ENCODE results near the gene SCAF4.
"Not testable (repeated sequence)": the region's sequence is repeated elsewhere in the genome, so short reads cannot be mapped to it uniquely, and the experiment has no call there.

SCAF4 gene

DNA sequence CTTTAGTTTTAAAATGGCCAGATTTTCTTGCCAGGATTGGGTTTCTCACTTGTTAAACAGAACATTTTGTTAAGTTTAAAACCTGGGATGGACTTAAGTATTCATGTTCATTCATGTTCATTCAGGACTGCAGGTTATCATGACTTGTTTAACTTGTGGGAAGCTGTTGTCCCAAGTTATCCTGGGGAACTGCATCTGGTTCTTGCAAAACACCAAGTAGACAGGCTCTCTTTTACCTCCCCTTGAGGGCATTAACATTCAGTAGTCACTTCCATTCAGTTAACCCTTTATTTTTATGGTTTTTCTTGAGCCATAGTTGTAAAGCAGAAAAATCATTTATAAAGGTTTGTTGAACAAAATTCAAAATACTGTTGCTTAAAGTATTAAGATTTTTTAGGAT is 64.3 kb downstream of the SCAF4 start:
- DNase-seq = no peak

DNA sequence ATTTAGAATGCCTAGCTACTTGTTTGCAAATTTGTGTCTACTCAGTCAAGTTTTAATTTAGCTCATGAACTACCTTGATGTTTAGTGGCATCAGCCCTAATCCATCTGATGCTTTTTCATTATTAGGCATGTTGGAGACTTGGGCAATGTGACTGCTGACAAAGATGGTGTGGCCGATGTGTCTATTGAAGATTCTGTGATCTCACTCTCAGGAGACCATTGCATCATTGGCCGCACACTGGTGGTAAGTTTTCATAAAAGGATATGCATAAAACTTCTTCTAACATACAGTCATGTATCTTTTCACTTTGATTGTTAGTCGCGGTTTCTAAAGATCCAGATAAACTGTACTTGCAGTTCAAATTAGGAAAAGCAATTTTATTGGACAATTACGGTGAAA is 64.8 kb downstream of the SCAF4 start:
- DNase-seq = no peak

DNA sequence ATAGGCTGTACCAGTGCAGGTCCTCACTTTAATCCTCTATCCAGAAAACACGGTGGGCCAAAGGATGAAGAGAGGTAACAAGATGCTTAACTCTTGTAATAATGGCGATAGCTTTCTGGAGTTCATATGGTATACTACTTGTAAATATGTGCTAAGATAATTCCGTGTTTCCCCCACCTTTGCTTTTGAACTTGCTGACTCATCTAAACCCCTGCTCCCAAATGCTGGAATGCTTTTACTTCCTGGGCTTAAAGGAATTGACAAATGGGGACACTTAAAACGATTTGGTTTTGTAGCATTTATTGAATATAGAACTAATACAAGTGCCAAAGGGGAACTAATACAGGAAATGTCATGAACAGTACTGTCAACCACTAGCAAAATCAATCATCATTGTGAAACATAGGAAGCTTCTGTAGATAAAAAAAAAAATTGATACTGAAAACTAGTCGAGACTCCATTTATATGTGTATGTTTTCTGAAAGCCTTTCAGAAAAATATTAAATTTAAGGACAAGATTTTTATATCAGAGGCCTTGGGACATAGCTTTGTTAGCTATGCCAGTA is 65.4 kb downstream of the SCAF4 start:
- no peak for DNase-seq

DNA sequence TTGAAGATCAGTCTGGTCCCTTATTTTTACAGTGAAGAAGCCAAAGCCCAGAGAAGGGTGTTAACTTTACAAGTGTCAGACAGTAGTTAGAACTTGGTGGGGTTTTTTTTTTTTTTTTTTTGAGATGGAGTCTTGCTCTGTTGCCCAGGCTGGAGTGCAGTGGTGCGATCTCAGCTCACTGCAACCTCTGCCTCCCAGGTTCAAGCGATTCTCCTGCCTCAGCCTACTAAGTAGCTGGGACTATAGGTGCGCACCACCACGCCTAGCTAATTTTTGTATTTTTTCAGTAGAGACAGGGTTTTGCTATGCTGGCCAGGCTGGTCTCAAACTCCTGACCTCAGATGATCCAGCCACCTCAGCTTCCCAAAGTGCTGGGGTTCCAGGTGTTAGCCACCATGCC is 66.0 kb downstream of the SCAF4 start:
- DNase-seq = not testable (repeated sequence)

DNA sequence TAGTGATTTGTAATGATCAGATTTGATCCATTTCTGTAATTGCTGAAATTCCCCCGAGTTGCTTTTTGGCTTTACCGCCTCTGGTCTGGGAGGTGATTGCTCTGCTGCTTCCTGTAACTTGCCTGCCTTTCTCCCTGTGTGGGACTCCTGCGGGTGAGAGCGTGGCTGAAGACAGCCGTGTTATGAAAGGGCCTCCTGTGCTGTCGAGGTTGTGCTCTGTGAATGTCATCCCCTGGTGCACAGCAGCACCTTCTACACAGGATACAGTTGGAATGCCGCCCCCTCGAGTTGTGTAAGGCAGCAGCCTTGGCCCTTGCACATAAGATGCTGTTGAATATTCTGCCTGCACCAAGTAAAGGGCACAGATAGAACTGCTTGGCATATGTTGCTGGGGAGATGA is 66.5 kb downstream of the SCAF4 start:
- peak in 1 of 2 donors; percentile 10 for DNase-seq

DNA sequence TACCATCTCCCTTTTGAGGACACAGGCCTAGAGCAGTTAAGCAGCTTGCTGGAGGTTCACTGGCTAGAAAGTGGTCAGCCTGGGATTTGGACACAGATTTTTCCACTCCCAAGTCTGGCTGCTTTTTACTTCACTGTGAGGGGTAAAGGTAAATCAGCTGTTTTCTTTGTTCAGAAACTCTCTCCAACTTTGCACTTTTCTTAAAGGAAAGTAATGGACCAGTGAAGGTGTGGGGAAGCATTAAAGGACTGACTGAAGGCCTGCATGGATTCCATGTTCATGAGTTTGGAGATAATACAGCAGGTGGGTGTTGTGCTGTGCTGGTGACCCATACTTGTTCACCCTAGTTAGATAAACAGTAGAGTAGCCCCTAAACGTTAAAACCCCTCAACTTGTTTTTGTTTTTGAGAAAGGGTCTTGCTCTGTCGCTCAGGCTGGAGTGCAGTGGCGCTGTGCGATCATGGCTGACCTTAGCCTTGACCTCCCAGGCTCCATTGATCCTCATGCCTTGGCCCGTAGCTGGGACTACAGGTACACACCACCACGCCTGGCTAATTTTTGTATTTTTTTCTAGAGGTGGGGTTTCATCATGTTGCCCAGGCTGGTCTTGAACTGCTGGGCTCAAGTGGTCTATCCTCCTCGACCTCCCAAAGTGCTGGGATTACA is 68.2 kb downstream of the SCAF4 start:
- DNase-seq = no peak

DNA sequence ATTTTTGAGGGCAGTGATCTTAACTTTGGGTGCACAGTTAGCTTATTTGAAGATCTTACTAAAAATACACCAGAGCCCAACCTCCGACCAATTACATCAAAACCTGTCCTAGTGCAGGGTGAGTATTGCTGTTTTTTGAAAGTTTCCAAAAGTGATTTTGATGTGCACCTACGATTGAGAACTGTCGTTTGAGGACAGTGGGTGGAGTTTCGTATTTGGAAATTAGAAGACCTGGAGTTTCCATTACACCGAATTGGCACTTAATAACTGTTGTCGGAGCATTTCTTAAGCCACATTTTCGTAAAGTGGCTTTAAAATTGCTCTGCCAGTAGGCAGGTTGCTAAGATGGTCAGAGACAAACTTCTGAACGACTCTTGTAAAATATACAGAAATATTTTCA is 71.3 kb downstream of the SCAF4 start:
- no peak for DNase-seq

DNA sequence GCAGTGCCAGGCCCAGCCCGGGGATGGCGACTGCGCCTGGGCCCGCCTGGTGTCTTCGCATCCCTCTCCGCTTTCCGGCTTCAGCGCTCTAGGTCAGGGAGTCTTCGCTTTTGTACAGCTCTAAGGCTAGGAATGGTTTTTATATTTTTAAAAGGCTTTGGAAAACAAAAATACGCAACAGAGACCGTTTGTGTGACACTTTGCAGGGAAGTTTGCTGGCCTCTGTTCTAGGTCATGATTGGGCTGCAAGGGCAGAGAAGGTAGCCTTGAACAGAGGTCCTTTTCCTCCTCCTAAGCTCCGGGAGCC is 71.7 kb downstream of the SCAF4 start:
- peak in 1 of 2 donors; percentile 35 for DNase-seq

DNA sequence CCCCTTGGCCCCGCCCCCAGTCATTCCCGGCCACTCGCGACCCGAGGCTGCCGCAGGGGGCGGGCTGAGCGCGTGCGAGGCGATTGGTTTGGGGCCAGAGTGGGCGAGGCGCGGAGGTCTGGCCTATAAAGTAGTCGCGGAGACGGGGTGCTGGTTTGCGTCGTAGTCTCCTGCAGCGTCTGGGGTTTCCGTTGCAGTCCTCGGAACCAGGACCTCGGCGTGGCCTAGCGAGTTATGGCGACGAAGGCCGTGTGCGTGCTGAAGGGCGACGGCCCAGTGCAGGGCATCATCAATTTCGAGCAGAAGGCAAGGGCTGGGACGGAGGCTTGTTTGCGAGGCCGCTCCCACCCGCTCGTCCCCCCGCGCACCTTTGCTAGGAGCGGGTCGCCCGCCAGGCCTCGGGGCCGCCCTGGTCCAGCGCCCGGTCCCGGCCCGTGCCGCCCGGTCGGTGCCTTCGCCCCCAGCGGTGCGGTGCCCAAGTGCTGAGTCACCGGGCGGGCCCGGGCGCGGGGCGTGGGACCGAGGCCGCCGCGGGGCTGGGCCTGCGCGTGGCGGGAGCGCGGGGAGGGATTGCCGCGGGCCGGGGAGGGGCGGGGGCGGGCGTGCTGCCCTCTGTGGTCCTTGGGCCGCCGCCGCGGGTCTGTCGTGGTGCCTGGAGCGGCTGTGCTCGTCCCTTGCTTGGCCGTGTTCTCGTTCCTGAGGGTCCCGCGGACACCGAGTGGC is 72.2 kb downstream of the SCAF4 start, which contains the start of gene SOD1:
Gene SOD1, plus strand, starts transcription at position 158 of the 723 bp plus-strand sequence. Its CDS starts 77 bp downstream, at position 235.
- DNase-seq = peak; percentile 94 to 95

DNA sequence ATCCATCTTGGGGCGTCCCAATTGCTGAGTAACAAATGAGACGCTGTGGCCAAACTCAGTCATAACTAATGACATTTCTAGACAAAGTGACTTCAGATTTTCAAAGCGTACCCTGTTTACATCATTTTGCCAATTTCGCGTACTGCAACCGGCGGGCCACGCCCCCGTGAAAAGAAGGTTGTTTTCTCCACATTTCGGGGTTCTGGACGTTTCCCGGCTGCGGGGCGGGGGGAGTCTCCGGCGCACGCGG is 72.7 kb downstream of the SCAF4 start:
- DNase-seq = no peak

DNA sequence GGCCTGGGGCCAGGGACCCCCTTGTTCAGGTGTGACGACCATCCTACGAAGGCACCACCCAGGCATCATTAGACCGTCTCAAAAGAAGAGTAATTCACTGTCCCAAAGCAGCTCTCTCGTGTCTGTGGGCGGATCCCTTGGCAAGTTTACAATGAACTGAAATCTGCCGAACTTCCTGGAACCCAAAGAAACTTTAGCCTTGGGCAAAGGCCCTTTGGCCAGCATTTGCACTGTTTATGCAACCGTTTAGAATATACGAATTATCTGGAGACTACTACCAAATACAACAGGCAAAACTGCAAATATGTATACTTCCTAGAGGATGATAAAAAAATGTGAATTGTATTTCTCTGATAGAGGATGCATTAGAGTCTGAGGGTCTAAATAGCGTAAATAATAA is 73.9 kb downstream of the SCAF4 start:
- no peak for DNase-seq

DNA sequence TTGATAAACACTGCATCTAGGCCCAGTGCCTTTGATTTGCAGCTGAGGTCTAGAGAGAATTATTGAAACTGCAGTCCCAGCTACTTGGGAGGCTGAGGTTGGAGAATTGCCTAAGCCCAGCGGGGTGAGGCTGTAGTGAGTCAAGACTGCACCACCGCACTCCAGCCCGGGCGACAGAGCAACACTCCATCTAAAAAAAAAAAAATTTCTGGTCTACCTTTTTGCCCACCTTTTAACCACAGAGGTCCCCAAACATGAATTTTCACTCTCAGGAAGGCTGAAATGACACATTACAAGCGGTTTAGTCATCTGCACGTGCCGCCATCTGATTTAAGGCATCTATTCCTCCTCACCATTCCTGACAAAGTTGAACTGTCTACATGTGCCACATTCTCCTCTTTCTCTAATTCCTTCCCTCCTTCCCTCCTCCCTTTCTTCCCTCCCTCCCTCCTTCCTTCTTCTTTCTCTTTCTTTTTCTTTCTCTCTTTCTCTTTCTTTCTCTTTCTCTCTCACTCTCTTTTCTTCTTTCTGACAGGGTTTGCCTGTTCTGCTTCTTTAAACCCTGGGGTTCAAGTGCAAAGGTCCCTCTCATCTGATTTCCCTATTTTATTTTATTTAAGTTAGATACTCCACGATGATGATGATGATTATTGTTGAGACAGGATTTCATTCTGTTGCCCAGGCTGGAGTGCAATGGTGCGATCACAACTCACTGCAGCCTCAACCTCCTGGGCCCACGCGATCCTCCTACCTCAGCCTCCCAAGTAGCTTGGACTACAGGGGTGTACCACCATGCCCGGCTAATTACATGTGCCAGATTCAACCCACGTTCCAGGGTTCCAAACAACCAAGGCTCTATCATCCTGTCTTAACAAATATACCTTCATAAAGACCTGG is 75.5 kb downstream of the SCAF4 start:
- no peak for DNase-seq

DNA sequence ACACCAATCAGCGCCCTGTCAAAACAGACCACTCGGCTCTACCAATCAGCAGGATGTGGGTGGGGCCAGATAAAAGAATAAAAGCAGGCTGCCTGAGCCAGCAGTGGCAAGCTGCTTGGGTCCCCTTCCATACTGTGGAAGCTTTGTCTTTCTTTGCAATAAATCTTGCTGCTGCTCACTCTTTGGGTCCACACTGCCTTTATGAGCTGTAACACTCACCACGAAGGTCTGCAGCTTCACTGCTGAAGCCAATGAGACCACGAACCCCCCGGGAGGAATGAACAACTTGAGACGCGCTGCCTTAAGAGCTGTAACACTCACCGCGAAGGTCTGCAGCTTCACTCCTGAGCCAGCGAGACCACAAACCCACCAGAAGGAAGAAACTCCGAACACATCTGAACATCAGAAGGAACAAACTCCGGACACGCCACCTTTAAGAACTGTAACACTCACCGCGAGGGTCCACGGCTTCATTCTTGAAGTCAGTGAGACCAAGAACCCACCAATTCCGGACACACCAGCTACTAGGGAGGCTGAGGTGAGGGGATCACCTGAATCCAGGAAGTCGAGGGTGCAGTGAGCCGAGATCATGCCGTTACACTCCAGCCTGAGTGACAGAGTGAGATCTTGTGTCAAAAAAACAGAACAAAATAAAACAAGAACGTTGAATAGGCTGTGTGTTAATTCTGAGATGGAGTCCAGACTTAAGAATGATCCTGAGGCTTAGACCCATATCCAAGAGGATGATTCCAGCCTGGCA is 76.9 kb downstream of the SCAF4 start:
- not testable (repeated sequence) for DNase-seq

DNA sequence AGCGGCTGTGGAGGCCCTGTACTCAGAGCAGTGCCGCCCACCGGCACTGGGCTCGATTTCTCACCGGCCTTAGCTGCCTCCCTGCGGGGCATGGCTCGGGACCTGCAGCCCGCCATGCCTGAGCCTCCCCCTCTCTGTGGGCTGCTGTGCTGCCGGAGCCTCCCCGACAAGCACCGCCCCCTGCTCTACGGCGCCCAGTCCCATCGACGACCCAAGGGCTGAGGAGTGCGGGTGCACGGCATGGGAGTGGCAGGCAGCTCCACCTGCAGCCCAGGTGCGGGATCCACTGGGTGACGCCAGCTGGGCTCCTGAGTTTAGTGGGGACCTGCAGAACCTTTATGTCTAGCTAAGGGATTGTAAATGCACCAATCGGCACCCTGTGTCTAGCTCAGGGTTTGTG is 77.6 kb downstream of the SCAF4 start:
- DNase-seq = no peak

DNA sequence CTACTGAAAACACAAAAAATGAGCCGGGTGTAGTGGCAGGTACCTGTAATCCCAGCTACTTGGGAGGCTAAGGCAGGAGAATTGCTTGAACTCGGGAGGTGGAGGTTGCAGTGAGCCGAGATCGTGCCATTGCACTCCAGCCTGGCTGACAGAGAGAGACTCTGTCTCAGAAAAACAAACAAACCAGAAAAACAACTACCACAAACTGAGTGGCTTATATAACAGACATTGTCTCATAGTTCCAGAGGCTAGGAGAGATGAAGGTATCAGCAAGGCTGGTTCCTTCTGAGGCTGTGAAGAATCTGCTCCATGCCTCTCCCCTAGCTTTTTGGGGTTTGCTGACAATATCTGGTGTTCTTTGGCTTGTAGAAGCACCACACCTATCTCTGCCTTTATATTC is 80.4 kb downstream of the SCAF4 start:
- DNase-seq = not testable (repeated sequence)

DNA sequence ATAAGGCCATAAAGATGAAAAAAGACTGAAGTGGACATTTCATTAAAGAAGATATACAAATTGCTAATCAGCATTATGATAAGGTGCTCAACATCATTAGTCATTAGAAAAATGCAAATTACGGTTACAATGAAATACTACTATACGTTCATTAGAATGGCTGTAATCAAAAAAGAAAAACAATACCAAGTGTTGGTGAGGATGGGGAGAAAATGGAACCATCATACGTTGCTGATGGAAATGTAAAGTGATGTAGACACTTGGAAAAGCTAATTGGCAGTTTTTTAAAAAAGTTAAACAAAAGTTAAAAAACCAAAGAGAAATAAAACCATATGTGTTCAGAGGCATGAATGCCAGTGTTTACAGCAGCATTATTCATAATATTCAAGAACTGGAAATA is 81.0 kb downstream of the SCAF4 start:
- no peak for DNase-seq

DNA sequence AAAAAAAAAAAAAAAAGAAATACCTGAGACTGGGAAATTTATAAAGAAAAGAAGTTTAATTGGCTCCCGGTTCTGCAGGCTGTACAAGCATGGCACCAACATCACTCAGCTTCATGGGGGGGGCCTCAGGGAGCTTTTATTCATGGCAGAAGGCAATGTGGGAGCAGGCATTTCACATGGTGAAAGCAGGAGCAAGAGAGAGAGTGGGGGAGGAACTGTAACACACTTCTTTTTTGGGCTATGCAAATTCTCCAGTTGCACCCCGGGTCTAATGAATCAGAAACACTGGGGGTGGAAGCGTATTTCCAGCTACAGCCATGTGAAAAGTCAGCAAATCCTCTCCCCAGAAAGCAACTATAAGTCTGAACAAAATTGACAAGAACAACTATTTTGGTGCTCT is 84.3 kb downstream of the SCAF4 start:
- DNase-seq = no peak

DNA sequence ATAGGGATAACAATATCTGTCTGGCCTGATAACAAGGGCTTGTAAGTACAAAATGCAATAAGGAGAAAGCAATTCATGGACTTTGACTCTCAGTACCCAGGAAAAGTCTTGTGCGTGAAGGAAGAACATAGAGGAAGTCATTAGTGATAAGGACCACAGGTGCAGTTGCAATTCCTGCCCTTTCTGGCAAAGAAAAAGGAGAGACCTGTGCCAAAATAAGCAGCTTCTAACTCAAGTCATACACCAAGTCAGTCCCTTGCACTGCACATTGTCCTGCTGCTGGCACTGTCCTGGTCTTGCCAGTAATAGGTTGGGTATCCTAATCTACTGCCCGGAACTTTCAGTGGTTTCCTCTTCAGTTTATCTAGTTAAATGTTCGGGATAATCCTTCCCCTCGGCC is 87.3 kb downstream of the SCAF4 start:
- no peak for DNase-seq

DNA sequence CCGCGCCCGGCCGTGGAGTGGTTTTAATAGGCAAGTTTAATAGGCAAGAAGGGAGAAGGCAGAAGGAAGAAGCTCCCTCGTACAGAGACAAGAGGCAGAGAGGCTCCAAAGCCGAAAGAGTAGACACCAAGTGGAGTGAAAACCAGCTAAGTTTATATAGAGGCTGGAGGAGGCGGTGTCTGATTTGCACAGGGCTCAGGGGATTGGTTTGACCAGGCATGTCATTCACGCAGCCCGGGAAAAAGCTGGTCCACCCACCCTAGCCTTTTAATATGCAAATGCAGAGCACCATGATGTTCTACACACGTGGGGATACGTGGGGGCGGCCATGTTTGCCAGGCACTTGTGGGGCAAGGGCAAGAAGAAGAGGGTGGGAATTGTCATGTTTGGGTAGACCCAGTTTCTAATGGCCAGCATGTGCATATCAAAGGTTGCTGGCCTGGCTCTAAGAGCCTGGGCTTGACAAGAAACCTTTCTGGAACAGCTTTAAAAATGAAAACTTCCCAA is 90.4 kb downstream of the SCAF4 start:
- no peak for DNase-seq

DNA sequence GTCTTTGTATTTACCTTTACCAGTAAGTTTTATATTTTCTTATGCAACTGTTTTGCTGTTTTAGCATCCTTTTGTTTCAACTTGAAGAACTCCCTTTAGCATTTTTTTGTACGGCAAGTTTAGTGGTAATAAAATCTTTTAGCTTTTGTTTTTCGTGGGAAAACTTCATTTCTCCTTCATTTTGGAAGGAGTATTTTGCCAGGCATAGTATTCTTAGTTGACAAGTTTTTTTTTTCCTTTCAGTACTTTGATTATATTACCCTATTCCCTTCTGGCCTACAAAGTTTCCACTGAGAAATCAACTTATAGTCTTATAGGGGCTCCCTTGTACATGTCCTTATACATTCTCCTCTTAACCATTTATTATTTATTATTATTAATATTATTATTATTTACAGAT is 95.0 kb downstream of the SCAF4 start:
- no peak for DNase-seq

DNA sequence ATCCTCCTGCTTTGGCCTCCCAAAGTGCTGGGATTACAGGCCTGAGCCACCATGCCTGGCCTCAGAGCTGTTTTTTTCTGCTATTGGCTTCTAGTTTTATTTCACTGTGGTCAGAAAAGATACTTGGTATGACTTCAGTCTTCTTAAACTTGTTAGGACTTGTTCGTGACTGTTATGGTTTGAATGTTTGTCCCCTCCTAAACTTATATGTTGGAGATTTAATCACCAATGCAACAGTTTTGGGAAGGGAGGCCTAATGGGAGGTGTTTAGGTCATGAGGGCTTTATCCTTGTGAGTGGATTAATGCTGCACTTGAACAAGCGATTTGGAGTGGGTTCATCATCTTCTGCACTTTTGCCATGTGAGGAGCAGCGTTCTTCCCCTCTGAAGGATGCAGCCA is 96.9 kb downstream of the SCAF4 start:
- DNase-seq = no peak

DNA sequence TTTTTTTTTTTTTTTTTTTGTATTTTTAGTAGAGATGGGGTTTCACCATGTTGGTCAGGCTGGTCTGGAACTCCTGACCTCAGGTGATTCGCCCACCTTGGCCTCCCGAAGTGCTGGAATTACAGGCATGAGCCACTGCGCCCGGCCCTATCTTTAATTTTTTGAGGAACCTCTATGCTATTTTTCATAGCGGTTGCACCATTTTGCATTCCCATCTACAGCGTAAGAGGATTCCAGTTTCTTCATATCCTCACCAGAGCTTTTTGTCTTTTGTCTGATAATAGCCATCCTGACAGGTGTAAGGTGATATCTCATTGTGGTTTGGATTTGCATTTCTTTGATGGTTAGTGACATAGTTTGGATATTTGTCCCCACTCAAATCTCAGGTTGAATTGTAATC is 100.0 kb downstream of the SCAF4 start:
- DNase-seq = not testable (repeated sequence)

Data from hippocampal formation (tissue), 2 donors.